Progenitor cell of endocrine pancreas (in vitro differentiated cells): ENCODE results near the gene DDX31. TPM values are rescaled to one million over a fixed set of nuclear protein-coding genes. Genes with fewer than 3 reads are reported as not detected.

Source experiments
- DNase-seq: peaks from one replicate; pipeline ENCODE4 v3.0.0; 2021; ENCODE audit warnings: low spot score; ENCODE audit not compliant: unreplicated experiment
- H3K27ac Mint-ChIP-seq: 2 replicates; pipeline ENCODE4 v1.8.0; 2021; ENCODE audit warnings: mild to moderate bottlenecking, moderate library complexity, mixed read lengths
- H3K27me3 Mint-ChIP-seq: 2 replicates; pipeline ENCODE4 v1.8.0; 2021; ENCODE audit warnings: mixed read lengths
- H3K36me3 Mint-ChIP-seq: 2 replicates; pipeline ENCODE4 v1.8.0; 2022; ENCODE audit warnings: mixed read lengths; ENCODE audit not compliant: insufficient read depth
- H3K4me1 Mint-ChIP-seq: 2 replicates; pipeline ENCODE4 v1.8.0; 2021; ENCODE audit warnings: low read depth, mixed read lengths
- H3K4me3 Mint-ChIP-seq: 2 replicates; pipeline ENCODE4 v1.8.0; 2021; ENCODE audit warnings: low read depth, mild to moderate bottlenecking, moderate library complexity, mixed read lengths
- H3K9me3 Mint-ChIP-seq: 2 replicates; pipeline ENCODE4 v1.8.0; 2021; ENCODE audit warnings: low read depth, mixed read lengths
- CTCF ChIP-seq: fragments of 200-600 bp; sonication (generic); IDR thresholded peaks from one replicate; pipeline ENCODE4 v1.5.0; 2021; ENCODE audit warnings: antibody characterized with exemption, mild to moderate bottlenecking; ENCODE audit not compliant: unreplicated experiment
- total RNA-seq: library from RNA; stranded (reverse); gene quantifications from 2 replicates; pipeline ENCODE4 v1.2.1, GENCODE V29; 2021

Gene DDX31
- total RNA-seq, 1 donor from 2014 or later: 16.7 TPM

GRCh38 chr9:132646726-132647125 lies 23.1 kb downstream of the DDX31 start:
- Mint-ChIP-seq H3K4me3 (no peak overlapping the region), H3K4me1 (peaks cover 4% of the 10 kb centered on the region), H3K36me3 (peaks cover 37% of the 10 kb centered on the region), H3K9me3 (no peaks in the 10 kb centered on the region), H3K27me3 (no peaks in the 10 kb centered on the region), H3K27ac (no peak overlapping the region)
- DNase-seq: no peak
- no peak for TF ChIP-seq CTCF

- no peak for TF ChIP-seq CTCF
- Mint-ChIP-seq H3K27ac (no peak overlapping the region), H3K4me1 (peaks cover 4% of the 10 kb centered on the region), H3K9me3 (no peaks in the 10 kb centered on the region), H3K4me3 (no peak overlapping the region), H3K36me3 (peaks cover 37% of the 10 kb centered on the region), H3K27me3 (no peaks in the 10 kb centered on the region)
- no peak for DNase-seq
Measured at GRCh38 chr9:132645711-132646110, 24.1 kb downstream of the DDX31 start.

- peaks cover 37% of the 10 kb centered on the region for H3K36me3 Mint-ChIP-seq
- peaks cover 4% of the 10 kb centered on the region for H3K4me1 Mint-ChIP-seq
- H3K4me3 Mint-ChIP-seq: no peak overlapping the region
- H3K9me3 Mint-ChIP-seq: no peaks in the 10 kb centered on the region
- no peak for DNase-seq
- TF ChIP-seq CTCF: no peak
- no peaks in the 10 kb centered on the region for H3K27me3 Mint-ChIP-seq
- H3K27ac Mint-ChIP-seq: no peak overlapping the region
Measured at GRCh38 chr9:132645306-132645705, 24.5 kb downstream of the DDX31 start.

GRCh38 chr9:132644251-132644650 lies 25.5 kb downstream of the DDX31 start:
- peak; percentile 20 for TF ChIP-seq CTCF
- H3K36me3 Mint-ChIP-seq: peaks cover 43% of the 10 kb centered on the region
- H3K9me3 Mint-ChIP-seq: no peaks in the 10 kb centered on the region
- no peak overlapping the region for H3K4me3 Mint-ChIP-seq
- H3K27ac Mint-ChIP-seq: peak overlapping the region; percentile 33
- H3K4me1 Mint-ChIP-seq: peaks cover 7% of the 10 kb centered on the region
- no peaks in the 10 kb centered on the region for H3K27me3 Mint-ChIP-seq
- no peak for DNase-seq

GRCh38 chr9:132641216-132641615 lies 28.6 kb downstream of the DDX31 start:
- Mint-ChIP-seq H3K27ac (no peak overlapping the region), H3K4me1 (peaks cover 14% of the 10 kb centered on the region)

More at GRCh38 chr9:132641216-132641615, 28.6 kb downstream of the DDX31 start:
- H3K9me3 Mint-ChIP-seq: no peaks in the 10 kb centered on the region
- no peak overlapping the region for H3K4me3 Mint-ChIP-seq
- H3K27me3 Mint-ChIP-seq: no peaks in the 10 kb centered on the region
- peaks cover 35% of the 10 kb centered on the region for H3K36me3 Mint-ChIP-seq
- no peak for DNase-seq
- TF ChIP-seq CTCF: no peak
